ENCODE measurements around the gene AFF1.

The AFF1 gene

DNA sequence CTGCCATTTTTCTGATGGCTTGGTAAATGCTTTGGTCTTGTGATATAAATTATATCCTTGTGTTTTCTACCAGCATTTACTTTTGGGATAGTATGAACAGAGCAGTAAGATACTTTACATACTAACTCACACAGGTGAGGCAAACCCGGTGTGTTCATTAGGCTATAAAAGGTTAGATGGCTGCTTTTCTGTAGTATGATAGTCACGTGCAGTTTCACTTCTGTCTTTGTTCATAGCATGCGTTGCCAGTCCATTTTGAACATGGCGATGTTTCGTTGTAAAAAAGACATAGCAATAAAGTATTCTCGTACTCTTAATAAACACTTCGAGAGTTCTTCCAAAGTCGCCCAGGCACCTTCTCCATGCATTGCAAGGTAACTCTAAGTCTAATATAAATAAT is 197.2 kb downstream of the AFF1 start:
- no peak overlapping the region for H3K4me3 ChIP-seq (ENCODE audit: insufficient read depth, low read length, poor library complexity, severe bottlenecking)
- TF ChIP-seq EZH2phosphoT487 (conservative IDR thresholded peaks at IDR 0.05; ENCODE audit: low read length): no peak
- TF ChIP-seq, protein P1, sequence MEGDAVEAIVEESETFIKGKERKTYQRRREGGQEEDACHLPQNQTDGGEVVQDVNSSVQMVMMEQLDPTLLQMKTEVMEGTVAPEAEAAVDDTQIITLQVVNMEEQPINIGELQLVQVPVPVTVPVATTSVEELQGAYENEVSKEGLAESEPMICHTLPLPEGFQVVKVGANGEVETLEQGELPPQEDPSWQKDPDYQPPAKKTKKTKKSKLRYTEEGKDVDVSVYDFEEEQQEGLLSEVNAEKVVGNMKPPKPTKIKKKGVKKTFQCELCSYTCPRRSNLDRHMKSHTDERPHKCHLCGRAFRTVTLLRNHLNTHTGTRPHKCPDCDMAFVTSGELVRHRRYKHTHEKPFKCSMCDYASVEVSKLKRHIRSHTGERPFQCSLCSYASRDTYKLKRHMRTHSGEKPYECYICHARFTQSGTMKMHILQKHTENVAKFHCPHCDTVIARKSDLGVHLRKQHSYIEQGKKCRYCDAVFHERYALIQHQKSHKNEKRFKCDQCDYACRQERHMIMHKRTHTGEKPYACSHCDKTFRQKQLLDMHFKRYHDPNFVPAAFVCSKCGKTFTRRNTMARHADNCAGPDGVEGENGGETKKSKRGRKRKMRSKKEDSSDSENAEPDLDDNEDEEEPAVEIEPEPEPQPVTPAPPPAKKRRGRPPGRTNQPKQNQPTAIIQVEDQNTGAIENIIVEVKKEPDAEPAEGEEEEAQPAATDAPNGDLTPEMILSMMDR (IDR thresholded peaks at IDR 0.05; ENCODE audit: insufficient read depth, low read length, poor library complexity, severe bottlenecking): no peak
- no peak overlapping the region for H3K27ac ChIP-seq (ENCODE audit: low read depth, low read length)
- no peaks in the 10 kb centered on the region for H3K9me3 ChIP-seq (ENCODE audit: insufficient read depth, low read length)
- H3K79me2 ChIP-seq (ENCODE audit: insufficient read depth, low read length): no peaks in the 10 kb centered on the region
- H3K36me3 ChIP-seq (ENCODE audit: low read length): no peaks in the 10 kb centered on the region
- H3K9ac ChIP-seq (ENCODE audit: low read length): no peak overlapping the region
- H3K27me3 ChIP-seq (ENCODE audit: low read length): no peaks in the 10 kb centered on the region
- H3K4me2 ChIP-seq (ENCODE audit: low read depth, low read length, poor library complexity, severe bottlenecking): no peak overlapping the region
- H3F3A ChIP-seq (ENCODE audit: insufficient read depth): no peaks in the 10 kb centered on the region
- H2AFZ ChIP-seq (ENCODE audit: low read depth, low read length, severe bottlenecking): no peak overlapping the region
- no peaks in the 10 kb centered on the region for H3K9me2 ChIP-seq (replicated peaks; ENCODE audit: insufficient read depth, low read length)
- no peaks in the 10 kb centered on the region for H4K20me1 ChIP-seq (ENCODE audit: low read depth, low read length)

GRCh38 chr4:87133183-87133582 is 198.4 kb downstream of the AFF1 start:
- Histone ChIP-seq H3K4me3 (ENCODE audit: insufficient read depth, low read length, poor library complexity, severe bottlenecking) (no peak overlapping the region), H3K36me3 (ENCODE audit: low read length) (no peaks in the 10 kb centered on the region), H3K27me3 (ENCODE audit: low read length) (no peaks in the 10 kb centered on the region), H3K4me2 (ENCODE audit: low read depth, low read length, poor library complexity, severe bottlenecking) (no peak overlapping the region), H3K9ac (ENCODE audit: low read length) (no peak overlapping the region), H3K9me3 (ENCODE audit: insufficient read depth, low read length) (no peaks in the 10 kb centered on the region), H3F3A (ENCODE audit: insufficient read depth) (no peaks in the 10 kb centered on the region), H4K20me1 (ENCODE audit: low read depth, low read length) (no peaks in the 10 kb centered on the region), H3K9me2 (replicated peaks; ENCODE audit: insufficient read depth, low read length) (no peaks in the 10 kb centered on the region), H2AFZ (ENCODE audit: low read depth, low read length, severe bottlenecking) (no peak overlapping the region), H3K27ac (ENCODE audit: low read depth, low read length) (no peak overlapping the region), H3K79me2 (ENCODE audit: insufficient read depth, low read length) (no peaks in the 10 kb centered on the region)
- TF ChIP-seq EZH2phosphoT487 (conservative IDR thresholded peaks at IDR 0.05; ENCODE audit: low read length): no peak
- TF ChIP-seq, protein P1 (IDR thresholded peaks at IDR 0.05; ENCODE audit: insufficient read depth, low read length, poor library complexity, severe bottlenecking): no peak

- Histone ChIP-seq H3K9me2 (replicated peaks; ENCODE audit: insufficient read depth, low read length) (no peaks in the 10 kb centered on the region), H3K27ac (ENCODE audit: low read depth, low read length) (no peak overlapping the region), H3K9ac (ENCODE audit: low read length) (no peak overlapping the region), H3K4me3 (ENCODE audit: insufficient read depth, low read length, poor library complexity, severe bottlenecking) (no peak overlapping the region), H2AFZ (ENCODE audit: low read depth, low read length, severe bottlenecking) (no peak overlapping the region), H3K36me3 (ENCODE audit: low read length) (no peaks in the 10 kb centered on the region), H3K4me2 (ENCODE audit: low read depth, low read length, poor library complexity, severe bottlenecking) (no peak overlapping the region), H3K27me3 (ENCODE audit: low read length) (no peaks in the 10 kb centered on the region), H3K79me2 (ENCODE audit: insufficient read depth, low read length) (no peaks in the 10 kb centered on the region), H4K20me1 (ENCODE audit: low read depth, low read length) (no peaks in the 10 kb centered on the region), H3K9me3 (ENCODE audit: insufficient read depth, low read length) (no peaks in the 10 kb centered on the region), H3F3A (ENCODE audit: insufficient read depth) (no peaks in the 10 kb centered on the region)
- TF ChIP-seq, protein P1 (IDR thresholded peaks at IDR 0.05; ENCODE audit: insufficient read depth, low read length, poor library complexity, severe bottlenecking): no peak
- TF ChIP-seq EZH2phosphoT487 (conservative IDR thresholded peaks at IDR 0.05; ENCODE audit: low read length): no peak
Measured at GRCh38 chr4:87134122-87134521, 199.3 kb downstream of the AFF1 start.
